Pancreas (tissue), 10 donors: ENCODE results near the gene NUP50. TPM values are rescaled to one million over a fixed set of nuclear protein-coding genes. Genes with fewer than 3 reads are reported as not detected.

Experiments used
- ATAC-seq, 4 donors: fragments of 200-7000 bp; cut with Tn5 transposase; one replicate each; pipeline versions ENCODE4 v1.8.0 to v1.9.1; 2020; ENCODE audit warnings: mild to moderate bottlenecking in 4 of 4, moderate library complexity in 4 of 4
- DNase-seq, 6 donors: peaks; one replicate each; pipeline ENCODE4 v3.0.0-alpha.2; 2020
- FAIRE-seq: peaks from 2 replicates; lab custom pipeline; 2012; peaks lifted over from hg19 to GRCh38; lab: Jason Lieb, UNC
- H3K27ac ChIP-seq, 4 donors: fragments of 200-600 bp; sonication (generic); 1 replicate in 3 of 4; 2 replicates in 1 of 4; pipeline versions ENCODE4 v1.5.0 to v1.8.0; 2020
- H3K27me3 ChIP-seq, 4 donors: fragments of 200-600 bp; one replicate each; pipeline ENCODE4 v1.8.0; 2021
- H3K36me3 ChIP-seq, 3 donors: fragments of 200-600 bp; sonication (generic) in 1 of 3; one replicate each; pipeline versions ENCODE4 v1.5.0 to v1.8.0; 2020 to 2021
- H3K4me1 ChIP-seq, 3 donors: fragments of 200-600 bp; one replicate each; pipeline ENCODE4 v1.8.0; 2021
- H3K4me3 ChIP-seq, 4 donors: fragments of 200-600 bp; sonication (generic) in 2 of 4; one replicate each; pipeline versions ENCODE4 v1.5.0 to v1.8.0; 2020 to 2021
- H3K9me3 ChIP-seq, 4 donors: fragments of 200-600 bp; one replicate each; pipeline ENCODE4 v1.8.0; 2021
- WGBS, 2 donors: extraction: QIAGEN DNeasy Blood & Tissue Kit; methylation state at CpG; one replicate each; pipeline ENCODE4 v1.1.7; 2013; 5-methylcytosine and 5-hydroxymethylcytosine counted together
- intact Hi-C, 3 donors: fragments of 100-400 bp; cut with DNase I; formaldehyde crosslinking; loops; one replicate each; pipeline versions ENCODE4 v1.11.1 to v1.14.2; 2022
- polyA plus RNA-seq, 2 donors: library from polyadenylated mRNA; stranded (reverse); fragments of 200-250 nt; gene quantifications; one replicate each; pipeline ENCODE4 v1.2.3, GENCODE V29; 2013
- total RNA-seq, 6 donors: library from RNA; stranded (reverse); fragmentation: NEBNext Ultra II Directional in 4 of 6; extraction: Animal tissue kit (Norgen Biotek cat#: 25700) in 4 of 6; gene quantifications; one replicate each; pipeline versions ENCODE4 v1.2.1 to v1.2.4, GENCODE V29; 2021 to 2023
- TF ChIP-seq, protein P1 (sequence below), 4 donors: fragments of 200-600 bp; sonication (generic) in 3 of 4; IDR thresholded peaks; one replicate each; pipeline versions ENCODE4 v1.5.0 to v1.8.0; 2021; ENCODE audit warnings: antibody characterized with exemption in 4 of 4
- donor health status: healthy with polysubstance abuse.
- donor health status: DM: no; HTN: no; CAD: no; lungs with moderate emphysema.
- donor health status: DM: no; HTN: no; CAD: no.
- donor health status: control.
- donor health status: control.
- donor health status: Bipolar disorder and iron deficiency.
- donor health status: DM: yes; HTN: yes; CAD: no.
- donor health status: DM: no; HTN: no; CAD: no.
- donor health status: DM: no; HTN: no; CAD: no.
- donor health status: DM: yes; HTN: yes; CAD: no.

The NUP50 gene
- total and polyA plus RNA-seq, 8 donors, result 11.8 to 35.2 (median 27.5) TPM

DNA sequence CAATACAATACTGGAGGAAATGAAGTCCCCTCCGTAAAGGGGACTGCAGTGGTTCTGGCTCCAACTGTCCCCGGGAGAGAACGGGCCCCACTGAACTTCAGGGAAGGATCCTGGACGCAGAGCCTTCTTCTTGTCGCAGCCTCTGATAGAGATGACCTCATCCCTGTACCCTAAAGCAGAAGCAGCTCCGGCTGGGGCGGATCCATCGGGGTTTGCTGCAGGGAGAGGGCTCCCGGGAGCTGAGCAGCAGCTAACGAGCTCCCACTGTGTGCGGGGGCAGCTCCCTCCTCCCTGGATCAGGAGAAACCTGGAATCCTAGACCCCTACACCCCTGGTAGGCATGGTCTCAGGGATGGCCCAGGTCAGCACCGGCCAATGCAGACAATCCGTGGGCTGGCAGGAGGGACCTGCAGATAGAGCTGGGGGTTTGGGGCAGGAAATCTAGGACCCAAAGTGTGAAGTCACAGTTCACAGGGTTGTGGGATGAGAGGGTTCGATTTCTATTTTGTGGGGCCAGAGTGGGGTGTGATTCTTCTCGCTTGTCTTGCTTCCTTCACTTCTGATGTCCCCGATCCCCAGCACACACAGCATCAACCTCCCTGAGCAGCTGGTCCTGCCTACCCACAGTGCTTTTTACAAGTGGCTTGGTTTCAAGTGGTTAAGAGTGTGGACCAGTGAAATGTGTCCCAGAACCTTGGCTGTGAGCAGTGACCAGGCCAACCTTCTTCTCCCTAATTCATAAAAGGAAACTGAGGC, 64.1 kb downstream of the NUP50 start:
- no peaks in the 10 kb centered on the region for H3K27me3 ChIP-seq
- WGBS, 2 donors, result 87 to 89% methylated on average over 16 of the region's 16 CpGs
- no peaks in the 10 kb centered on the region for H3K9me3 ChIP-seq
- H3K36me3 ChIP-seq, result no peaks in the 10 kb centered on the region
- H3K4me1 ChIP-seq, result peaks cover 0 to 3% (median 0%) of the 10 kb centered on the region in 3 donors
- peak in 1 of 6 donors; percentile 30 for DNase-seq
- no peak for FAIRE-seq
- intact Hi-C loops, result no loop called here
- TF ChIP-seq, protein P1, sequence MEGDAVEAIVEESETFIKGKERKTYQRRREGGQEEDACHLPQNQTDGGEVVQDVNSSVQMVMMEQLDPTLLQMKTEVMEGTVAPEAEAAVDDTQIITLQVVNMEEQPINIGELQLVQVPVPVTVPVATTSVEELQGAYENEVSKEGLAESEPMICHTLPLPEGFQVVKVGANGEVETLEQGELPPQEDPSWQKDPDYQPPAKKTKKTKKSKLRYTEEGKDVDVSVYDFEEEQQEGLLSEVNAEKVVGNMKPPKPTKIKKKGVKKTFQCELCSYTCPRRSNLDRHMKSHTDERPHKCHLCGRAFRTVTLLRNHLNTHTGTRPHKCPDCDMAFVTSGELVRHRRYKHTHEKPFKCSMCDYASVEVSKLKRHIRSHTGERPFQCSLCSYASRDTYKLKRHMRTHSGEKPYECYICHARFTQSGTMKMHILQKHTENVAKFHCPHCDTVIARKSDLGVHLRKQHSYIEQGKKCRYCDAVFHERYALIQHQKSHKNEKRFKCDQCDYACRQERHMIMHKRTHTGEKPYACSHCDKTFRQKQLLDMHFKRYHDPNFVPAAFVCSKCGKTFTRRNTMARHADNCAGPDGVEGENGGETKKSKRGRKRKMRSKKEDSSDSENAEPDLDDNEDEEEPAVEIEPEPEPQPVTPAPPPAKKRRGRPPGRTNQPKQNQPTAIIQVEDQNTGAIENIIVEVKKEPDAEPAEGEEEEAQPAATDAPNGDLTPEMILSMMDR (IDR thresholded peaks at IDR 0.05), result no peak
- no peak overlapping the region for H3K27ac ChIP-seq
- ATAC-seq, result peak in 2 of 4 donors; percentile 29 to 61
- no peak overlapping the region for H3K4me3 ChIP-seq

DNA sequence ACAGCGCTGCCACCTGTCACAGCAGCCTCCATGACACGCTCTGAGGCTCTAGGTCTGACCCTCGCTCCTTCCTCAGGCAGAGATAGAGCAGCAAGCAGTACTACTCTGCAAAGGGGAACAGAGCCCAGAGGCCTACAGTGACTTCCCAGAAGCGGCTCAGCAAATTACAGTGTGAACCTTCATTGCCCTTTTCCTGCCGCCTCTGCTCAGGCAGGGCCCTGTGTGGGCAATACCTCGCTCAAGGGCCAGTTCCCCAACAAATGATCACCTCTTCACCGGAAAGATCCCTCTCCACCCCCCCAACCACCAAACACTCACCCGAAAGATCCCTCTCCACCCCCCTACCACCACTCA, 64.7 kb downstream of the NUP50 start:
- H3K9me3 ChIP-seq, result no peaks in the 10 kb centered on the region
- peaks cover 0 to 3% (median 0%) of the 10 kb centered on the region in 3 donors for H3K4me1 ChIP-seq
- no peak overlapping the region for H3K27ac ChIP-seq
- WGBS, 2 donors, result 93 to 98% methylated on average over 8 of the region's 8 CpGs
- DNase-seq (peak in 1 of 6 donors; percentile 4), FAIRE-seq (no peak), ATAC-seq (peak in 2 of 4 donors; percentile 13 to 46)
- TF ChIP-seq, protein P1 (IDR thresholded peaks at IDR 0.05), result no peak
- no peak overlapping the region for H3K4me3 ChIP-seq
- no peaks in the 10 kb centered on the region for H3K27me3 ChIP-seq
- intact Hi-C loops, result no loop called here
- H3K36me3 ChIP-seq, result no peaks in the 10 kb centered on the region

DNA sequence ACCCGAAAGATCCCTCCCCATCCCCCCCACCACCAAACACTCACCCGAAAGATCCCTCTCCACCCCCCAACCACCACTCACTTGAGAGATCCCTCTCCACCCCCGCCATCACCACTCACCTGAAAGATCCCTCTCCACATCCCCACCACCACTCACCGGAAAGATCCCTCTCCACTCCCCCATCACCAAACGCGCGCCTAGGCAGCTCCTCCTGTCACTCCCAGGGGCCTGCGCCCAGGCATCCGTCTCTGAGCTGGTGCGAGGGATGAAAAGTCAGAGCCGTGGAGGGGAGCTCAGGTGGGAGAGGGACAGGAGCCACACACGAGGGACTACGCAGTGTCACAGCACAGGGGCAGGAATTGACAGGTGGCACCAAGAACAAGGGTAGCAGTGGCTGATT, 65.5 kb downstream of the NUP50 start:
- Histone ChIP-seq H3K9me3 (no peaks in the 10 kb centered on the region), H3K27me3 (no peaks in the 10 kb centered on the region), H3K27ac (no peak overlapping the region), H3K4me1 (peaks cover 0 to 3% (median 0%) of the 10 kb centered on the region in 3 donors), H3K36me3 (no peaks in the 10 kb centered on the region), H3K4me3 (no peak overlapping the region)
- TF ChIP-seq, protein P1 (IDR thresholded peaks at IDR 0.05), result no peak
- FAIRE-seq (no peak), ATAC-seq (no peak), DNase-seq (peak in 1 of 6 donors; percentile 12)
- 85 to 92% methylated on average over 11 to 13 of the region's 13 CpGs for WGBS, 2 donors
- intact Hi-C loops, result no loop called here

DNA sequence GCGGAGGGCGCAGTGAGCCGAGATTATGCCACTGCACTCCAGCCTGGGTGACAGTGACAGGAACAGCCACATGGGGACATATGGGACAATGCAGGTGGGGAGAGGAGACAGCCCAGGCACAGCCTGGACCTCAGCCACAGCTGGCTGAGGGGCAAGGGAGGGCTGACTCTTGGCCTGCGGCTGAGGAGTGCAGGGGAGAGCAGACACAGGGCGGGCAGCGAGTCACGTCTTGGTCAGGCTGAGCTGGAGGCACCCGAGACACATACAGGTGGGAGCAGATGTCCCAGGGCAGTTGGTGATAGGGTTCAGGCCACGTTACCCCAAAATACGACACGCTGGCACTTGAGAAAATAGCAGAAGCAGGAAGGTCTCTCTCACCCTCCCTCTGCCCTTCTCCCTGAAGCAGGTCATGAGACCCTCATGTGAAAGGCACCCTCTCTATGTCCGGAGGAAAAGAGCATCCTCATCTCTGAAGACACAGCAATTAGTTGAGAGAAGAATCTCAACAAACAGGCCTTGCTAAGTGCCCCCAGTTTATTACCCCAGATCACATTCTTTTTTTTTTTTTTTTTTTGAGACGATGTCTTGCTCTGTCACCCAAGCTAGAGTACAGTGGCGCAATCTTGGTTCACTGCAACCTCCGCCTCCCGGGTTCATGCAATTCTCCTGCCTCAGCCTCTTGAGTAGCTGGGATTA, 66.4 kb downstream of the NUP50 start:
- FAIRE-seq (no peak), DNase-seq (peak in 1 of 6 donors; percentile 8), ATAC-seq (no peak)
- Histone ChIP-seq H3K27ac (no peak overlapping the region), H3K9me3 (no peaks in the 10 kb centered on the region), H3K27me3 (no peaks in the 10 kb centered on the region), H3K36me3 (no peaks in the 10 kb centered on the region), H3K4me1 (peaks cover 0 to 3% (median 0%) of the 10 kb centered on the region in 3 donors), H3K4me3 (no peak overlapping the region)
- WGBS, 2 donors, result 87 to 92% methylated on average over 16 of the region's 16 CpGs
- intact Hi-C loops, result no loop called here
- TF ChIP-seq, protein P1 (IDR thresholded peaks at IDR 0.05), result no peak
